ENCODE results near the gene TAOK1. TPM values are rescaled to one million over a fixed set of nuclear protein-coding genes. Genes with fewer than 3 reads are reported as not detected.
"Not testable (repeated sequence)": the region's sequence is repeated elsewhere in the genome, so short reads cannot be mapped to it uniquely, and the experiment has no call there.

Gene TAOK1
- total RNA-seq = 68.5 TPM
- polyA plus RNA-seq = 1 to 10 TPM; 2.2 to 5.2 (median 3.1) TPM

- Histone ChIP-seq H3K27me3 (ENCODE audit: control insufficient read depth, insufficient read depth, low read length) (no peaks in the 10 kb centered on the region), H3K36me3 (ENCODE audit: control insufficient read depth, insufficient read depth, low read length) (no peaks in the 10 kb centered on the region), H3K9me3 (ENCODE audit: control insufficient read depth in 2 of 2, low read length in 2 of 2) (no peaks in the 10 kb centered on the region), H3K27ac (ENCODE audit: insufficient read depth, low read length, poor library complexity, severe bottlenecking) (peak within 1 kb of the TSS; percentile 92), H3K4me3 (ENCODE audit: low read depth, low read length) (peak within 1 kb of the TSS; percentile 94), H3K4me1 (ENCODE audit: control insufficient read depth, insufficient read depth, low read length, poor library complexity, severe bottlenecking) (peaks cover 30% of the 10 kb centered on the region)
- peak within 1 kb of the TSS; percentile 95 to 99 (median 98) for H3K4me3 Mint-ChIP-seq
- H3K36me3 Mint-ChIP-seq = peaks cover 15% of the 10 kb centered on the region
- ATAC-seq (ENCODE audit: low read depth in 2 of 2) (peak; percentile 94 to 95), DNase-seq (peak; percentile 96 to 98 (median 97))
- peak within 1 kb of the TSS; percentile 94 to 99 (median 96) for H3K27ac Mint-ChIP-seq
- H3K27me3 Mint-ChIP-seq = no peaks in the 10 kb centered on the region
- H3K9me3 Mint-ChIP-seq = no peaks in the 10 kb centered on the region
- peaks cover 28 to 51% (median 40%) of the 10 kb centered on the region in 4 donors for H3K4me1 Mint-ChIP-seq
Measured at GRCh38 chr17:29389982-29390850, at the start of gene TAOK1. TSS of gene TAOK1 (plus strand) at chr17:29390363. CDS start at chr17:29451549, 61,186 bp downstream.

GRCh38 chr17:29341726-29342125 lies 48.4 kb upstream of the TAOK1 start:
- Mint-ChIP-seq H3K36me3 (no peaks in the 10 kb centered on the region), H3K27ac (no peak overlapping the region), H3K9me3 (peaks cover 0 to 1% (median 0%) of the 10 kb centered on the region in 7 donors), H3K27me3 (peaks cover 42% of the 10 kb centered on the region), H3K4me1 (no peaks in the 10 kb centered on the region), H3K4me3 (no peak overlapping the region)
- Histone ChIP-seq H3K27me3 (ENCODE audit: control insufficient read depth, insufficient read depth, low read length) (no peaks in the 10 kb centered on the region), H3K9me3 (ENCODE audit: control insufficient read depth in 2 of 2, low read length in 2 of 2) (no peaks in the 10 kb centered on the region), H3K27ac (ENCODE audit: insufficient read depth, low read length, poor library complexity, severe bottlenecking) (no peak overlapping the region), H3K36me3 (ENCODE audit: control insufficient read depth, insufficient read depth, low read length) (no peaks in the 10 kb centered on the region), H3K4me1 (ENCODE audit: control insufficient read depth, insufficient read depth, low read length, poor library complexity, severe bottlenecking) (no peaks in the 10 kb centered on the region), H3K4me3 (ENCODE audit: low read depth, low read length) (no peak overlapping the region)
- no peak for DNase-seq
- ATAC-seq (ENCODE audit: low read depth in 2 of 2) = no peak

GRCh38 chr17:29342158-29342765 lies 47.9 kb upstream of the TAOK1 start:
- Histone ChIP-seq H3K27me3 (ENCODE audit: control insufficient read depth, insufficient read depth, low read length) (no peaks in the 10 kb centered on the region), H3K27ac (ENCODE audit: insufficient read depth, low read length, poor library complexity, severe bottlenecking) (no peak overlapping the region), H3K9me3 (ENCODE audit: control insufficient read depth in 2 of 2, low read length in 2 of 2) (no peaks in the 10 kb centered on the region), H3K4me3 (ENCODE audit: low read depth, low read length) (no peak overlapping the region), H3K36me3 (ENCODE audit: control insufficient read depth, insufficient read depth, low read length) (no peaks in the 10 kb centered on the region), H3K4me1 (ENCODE audit: control insufficient read depth, insufficient read depth, low read length, poor library complexity, severe bottlenecking) (no peaks in the 10 kb centered on the region)
- Mint-ChIP-seq H3K4me3 (no peak overlapping the region), H3K4me1 (no peaks in the 10 kb centered on the region), H3K27me3 (peaks cover 42% of the 10 kb centered on the region), H3K27ac (no peak overlapping the region), H3K9me3 (peaks cover 0 to 1% (median 0%) of the 10 kb centered on the region in 7 donors), H3K36me3 (no peaks in the 10 kb centered on the region)
- ATAC-seq (ENCODE audit: low read depth in 2 of 2) (no peak), DNase-seq (no peak)

GRCh38 chr17:29344201-29344856 lies 45.8 kb upstream of the TAOK1 start:
- H3K27me3 Mint-ChIP-seq = peaks cover 39% of the 10 kb centered on the region
- no peak for DNase-seq
- Histone ChIP-seq H3K27me3 (ENCODE audit: control insufficient read depth, insufficient read depth, low read length) (no peaks in the 10 kb centered on the region), H3K9me3 (ENCODE audit: control insufficient read depth in 2 of 2, low read length in 2 of 2) (no peaks in the 10 kb centered on the region), H3K4me1 (ENCODE audit: control insufficient read depth, insufficient read depth, low read length, poor library complexity, severe bottlenecking) (no peaks in the 10 kb centered on the region), H3K4me3 (ENCODE audit: low read depth, low read length) (no peak overlapping the region), H3K27ac (ENCODE audit: insufficient read depth, low read length, poor library complexity, severe bottlenecking) (no peak overlapping the region), H3K36me3 (ENCODE audit: control insufficient read depth, insufficient read depth, low read length) (no peaks in the 10 kb centered on the region)
- no peak overlapping the region for H3K27ac Mint-ChIP-seq
- H3K4me1 Mint-ChIP-seq = no peaks in the 10 kb centered on the region
- H3K9me3 Mint-ChIP-seq = peaks cover 0 to 1% (median 0%) of the 10 kb centered on the region in 7 donors
- no peaks in the 10 kb centered on the region for H3K36me3 Mint-ChIP-seq
- no peak for ATAC-seq (ENCODE audit: low read depth in 2 of 2)
- no peak overlapping the region for H3K4me3 Mint-ChIP-seq

- Mint-ChIP-seq H3K4me3 (no peak overlapping the region), H3K27ac (no peak overlapping the region), H3K36me3 (no peaks in the 10 kb centered on the region), H3K27me3 (peaks cover 41% of the 10 kb centered on the region), H3K4me1 (no peaks in the 10 kb centered on the region), H3K9me3 (peaks cover 0 to 1% (median 0%) of the 10 kb centered on the region in 7 donors)
- no peak for ATAC-seq (ENCODE audit: low read depth in 2 of 2)
- DNase-seq = no peak
- no peaks in the 10 kb centered on the region for H3K36me3 ChIP-seq (ENCODE audit: control insufficient read depth, insufficient read depth, low read length)
- H3K9me3 ChIP-seq (ENCODE audit: control insufficient read depth in 2 of 2, low read length in 2 of 2) = no peaks in the 10 kb centered on the region
- H3K27ac ChIP-seq (ENCODE audit: insufficient read depth, low read length, poor library complexity, severe bottlenecking) = no peak overlapping the region
- H3K4me3 ChIP-seq (ENCODE audit: low read depth, low read length) = no peak overlapping the region
- no peaks in the 10 kb centered on the region for H3K4me1 ChIP-seq (ENCODE audit: control insufficient read depth, insufficient read depth, low read length, poor library complexity, severe bottlenecking)
- H3K27me3 ChIP-seq (ENCODE audit: control insufficient read depth, insufficient read depth, low read length) = no peaks in the 10 kb centered on the region
Measured at GRCh38 chr17:29345066-29345465, 45.1 kb upstream of the TAOK1 start.

GRCh38 chr17:29345470-29345869 lies 44.7 kb upstream of the TAOK1 start:
- H3K4me3 ChIP-seq (ENCODE audit: low read depth, low read length); H3K9me3 Mint-ChIP-seq; ATAC-seq (ENCODE audit: low read depth in 2 of 2); DNase-seq; H3K27ac Mint-ChIP-seq; H3K27ac ChIP-seq (ENCODE audit: insufficient read depth, low read length, poor library complexity, severe bottlenecking); H3K36me3 ChIP-seq (ENCODE audit: control insufficient read depth, insufficient read depth, low read length); H3K4me3 Mint-ChIP-seq; H3K4me1 ChIP-seq (ENCODE audit: control insufficient read depth, insufficient read depth, low read length, poor library complexity, severe bottlenecking); H3K4me1 Mint-ChIP-seq; H3K9me3 ChIP-seq (ENCODE audit: control insufficient read depth in 2 of 2, low read length in 2 of 2); H3K36me3 Mint-ChIP-seq; H3K27me3 ChIP-seq (ENCODE audit: control insufficient read depth, insufficient read depth, low read length): not testable (repeated sequence)
- peaks cover 38% of the 10 kb centered on the region for H3K27me3 Mint-ChIP-seq

- peaks cover 40% of the 10 kb centered on the region for H3K27me3 Mint-ChIP-seq
- ATAC-seq (ENCODE audit: low read depth in 2 of 2) = no peak
- no peak overlapping the region for H3K4me3 ChIP-seq (ENCODE audit: low read depth, low read length)
- no peaks in the 10 kb centered on the region for H3K4me1 Mint-ChIP-seq
- no peak overlapping the region for H3K27ac ChIP-seq (ENCODE audit: insufficient read depth, low read length, poor library complexity, severe bottlenecking)
- H3K4me1 ChIP-seq (ENCODE audit: control insufficient read depth, insufficient read depth, low read length, poor library complexity, severe bottlenecking) = no peaks in the 10 kb centered on the region
- H3K9me3 Mint-ChIP-seq = peaks cover 0 to 1% (median 0%) of the 10 kb centered on the region in 7 donors
- H3K36me3 Mint-ChIP-seq = no peaks in the 10 kb centered on the region
- DNase-seq = no peak
- H3K9me3 ChIP-seq (ENCODE audit: control insufficient read depth in 2 of 2, low read length in 2 of 2) = no peaks in the 10 kb centered on the region
- H3K36me3 ChIP-seq (ENCODE audit: control insufficient read depth, insufficient read depth, low read length) = no peaks in the 10 kb centered on the region
- no peaks in the 10 kb centered on the region for H3K27me3 ChIP-seq (ENCODE audit: control insufficient read depth, insufficient read depth, low read length)
- no peak overlapping the region for H3K27ac Mint-ChIP-seq
- H3K4me3 Mint-ChIP-seq = no peak overlapping the region
Measured at GRCh38 chr17:29346462-29346861, 43.7 kb upstream of the TAOK1 start.

All from CD4-positive, CD25-positive, alpha-beta regulatory T cell (primary cell).